Uterus (tissue), 2 donors: ENCODE measurements around the gene OR6K2.

ENCODE experiments used
- POLR2A ChIP-seq, 2 donors: fragments of 450-650 bp; IDR thresholded peaks; one replicate each; pipeline ENCODE4 v1.6.1; 2016; ENCODE audit warnings: antibody characterized with exemption in 2 of 2, mild to moderate bottlenecking in 1 of 2, moderate library complexity in 1 of 2
- TF ChIP-seq, protein P1 (sequence below), 4 experiments: fragments of 200-600 bp in 2 of 4; fragments of 450-650 bp in 2 of 4; sonication (generic) in 2 of 4; IDR thresholded peaks; one replicate each; pipeline ENCODE4 v1.5.1; 2016 to 2019; ENCODE audit warnings: antibody characterized with exemption in 4 of 4, mild to moderate bottlenecking in 2 of 4, moderate library complexity in 1 of 4

DNA sequence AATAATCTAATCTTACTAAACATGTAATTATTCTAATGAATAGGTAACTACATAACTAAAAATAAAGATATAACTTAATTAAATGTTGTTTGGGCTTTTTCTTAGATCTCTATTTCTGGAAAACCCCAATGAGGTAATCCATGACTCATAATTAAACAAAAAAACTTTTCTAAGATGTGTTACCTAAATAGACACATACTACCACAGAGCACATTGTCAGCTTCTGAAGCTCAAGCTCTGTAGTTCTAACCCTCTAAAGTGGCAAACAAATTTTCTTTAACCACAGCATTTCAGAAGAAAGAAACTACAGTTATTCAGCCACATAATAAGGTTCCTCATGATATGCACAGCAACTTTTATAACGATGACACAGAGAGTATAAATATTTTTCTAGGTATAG is 15.9 kb upstream of the OR6K2 start:
- TF ChIP-seq, protein P1, sequence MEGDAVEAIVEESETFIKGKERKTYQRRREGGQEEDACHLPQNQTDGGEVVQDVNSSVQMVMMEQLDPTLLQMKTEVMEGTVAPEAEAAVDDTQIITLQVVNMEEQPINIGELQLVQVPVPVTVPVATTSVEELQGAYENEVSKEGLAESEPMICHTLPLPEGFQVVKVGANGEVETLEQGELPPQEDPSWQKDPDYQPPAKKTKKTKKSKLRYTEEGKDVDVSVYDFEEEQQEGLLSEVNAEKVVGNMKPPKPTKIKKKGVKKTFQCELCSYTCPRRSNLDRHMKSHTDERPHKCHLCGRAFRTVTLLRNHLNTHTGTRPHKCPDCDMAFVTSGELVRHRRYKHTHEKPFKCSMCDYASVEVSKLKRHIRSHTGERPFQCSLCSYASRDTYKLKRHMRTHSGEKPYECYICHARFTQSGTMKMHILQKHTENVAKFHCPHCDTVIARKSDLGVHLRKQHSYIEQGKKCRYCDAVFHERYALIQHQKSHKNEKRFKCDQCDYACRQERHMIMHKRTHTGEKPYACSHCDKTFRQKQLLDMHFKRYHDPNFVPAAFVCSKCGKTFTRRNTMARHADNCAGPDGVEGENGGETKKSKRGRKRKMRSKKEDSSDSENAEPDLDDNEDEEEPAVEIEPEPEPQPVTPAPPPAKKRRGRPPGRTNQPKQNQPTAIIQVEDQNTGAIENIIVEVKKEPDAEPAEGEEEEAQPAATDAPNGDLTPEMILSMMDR (IDR thresholded peaks at IDR 0.05): no peak
- no peak for TF ChIP-seq POLR2A (IDR thresholded peaks at IDR 0.05)
